Stimulated activated naive CD4-positive, alpha-beta T cell (primary cell): ENCODE results near the gene MINDY3.

Experiments
- DNase-seq, 6 experiments: peaks; one replicate each; lab custom pipeline; 2025; lab: John Stamatoyannopoulos, UW

The MINDY3 gene

DNA sequence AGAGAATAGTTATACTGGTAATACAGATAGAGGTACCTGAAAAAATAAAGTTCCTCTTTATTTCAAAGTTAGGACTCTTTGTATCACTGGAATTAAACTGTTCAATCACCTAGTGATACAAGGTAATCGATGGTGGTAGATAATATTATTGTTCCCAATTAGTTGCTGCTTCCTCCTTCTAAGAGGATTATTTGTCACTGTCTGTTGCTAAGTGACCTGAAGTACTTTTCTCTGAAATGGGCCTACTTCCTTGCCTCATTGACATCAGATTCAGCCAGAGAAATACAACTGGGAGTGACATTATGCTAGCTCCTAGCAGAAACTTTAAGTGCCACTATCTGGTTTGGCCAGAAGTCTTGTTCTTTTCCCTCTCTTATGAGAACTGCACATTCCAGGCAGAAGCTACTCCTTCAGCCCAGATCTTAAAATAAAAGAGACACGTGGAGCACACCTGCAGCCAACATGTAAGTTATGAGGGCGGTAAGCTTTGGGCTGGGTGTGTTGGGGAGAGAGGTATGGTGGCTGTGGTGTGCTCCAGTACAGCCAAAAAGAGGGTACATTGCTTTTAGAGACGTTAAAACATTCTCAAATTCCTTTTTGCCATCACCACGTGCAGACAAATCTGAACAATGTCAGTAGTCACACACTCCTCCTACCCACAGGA, 54.8 kb downstream of the MINDY3 start:
- no peak for DNase-seq

DNA sequence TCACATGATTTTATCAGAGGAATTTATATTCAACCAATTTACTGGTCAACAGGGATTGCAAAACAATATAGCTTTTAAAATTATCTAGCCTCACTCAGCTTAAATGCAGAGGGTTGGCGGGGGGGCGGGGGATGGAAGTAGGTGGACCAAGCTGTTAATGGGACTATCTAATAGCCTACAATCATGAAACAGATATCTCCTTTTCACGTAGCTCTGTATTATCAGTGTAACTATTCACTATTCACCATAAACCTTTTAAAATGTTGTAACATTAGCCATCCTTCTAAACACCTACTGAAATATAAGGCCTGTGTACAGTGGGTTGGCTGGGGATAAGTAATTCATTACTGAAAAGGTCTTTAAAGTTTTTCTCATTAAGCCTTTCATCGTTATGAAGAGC, 56.2 kb downstream of the MINDY3 start:
- DNase-seq = no peak

DNA sequence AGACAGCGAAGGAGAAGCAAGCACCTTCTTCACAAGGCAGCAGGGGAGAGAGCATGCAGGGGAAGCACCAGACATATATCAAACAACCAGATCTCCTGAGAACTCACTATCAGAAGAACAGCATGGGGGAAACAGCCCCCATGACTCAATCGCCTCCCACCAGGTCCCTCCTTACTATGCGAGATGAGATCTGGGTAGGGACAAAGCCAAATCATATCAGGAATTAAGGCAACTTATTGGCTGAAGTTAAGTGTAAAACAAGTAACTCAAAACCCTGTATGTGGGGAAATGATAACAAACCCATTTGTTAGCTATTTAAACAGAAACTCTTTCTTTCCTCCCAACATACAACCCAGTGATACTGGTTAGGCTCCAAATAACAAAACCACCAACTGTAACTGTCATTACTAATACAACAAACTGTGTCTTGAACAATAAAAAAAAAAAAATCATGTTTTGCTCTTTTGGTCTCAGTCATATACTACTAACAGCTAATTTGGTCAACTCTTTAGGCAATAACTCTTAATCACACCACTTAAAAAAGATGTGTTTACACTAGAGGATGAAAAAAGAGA, 57.8 kb downstream of the MINDY3 start:
- DNase-seq = no peak

DNA sequence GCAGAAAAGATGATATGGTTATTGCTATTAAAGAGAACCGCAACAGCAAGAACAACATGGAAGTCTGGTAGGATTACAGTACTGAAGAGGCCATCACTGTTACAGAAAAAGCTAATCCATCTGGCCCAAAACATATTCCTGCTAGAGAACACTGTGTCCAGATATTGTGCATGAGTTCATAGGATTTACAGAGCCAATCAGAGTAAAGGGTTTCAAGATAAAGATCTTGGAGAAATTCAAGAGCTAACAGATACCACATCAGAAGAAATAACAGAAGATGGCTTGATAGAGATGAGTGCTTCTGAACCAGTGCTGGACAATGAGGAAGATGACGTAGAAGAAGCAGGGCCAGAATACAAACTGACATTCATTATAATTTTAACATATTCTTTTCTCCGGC, 58.7 kb downstream of the MINDY3 start:
- DNase-seq = no peak

DNA sequence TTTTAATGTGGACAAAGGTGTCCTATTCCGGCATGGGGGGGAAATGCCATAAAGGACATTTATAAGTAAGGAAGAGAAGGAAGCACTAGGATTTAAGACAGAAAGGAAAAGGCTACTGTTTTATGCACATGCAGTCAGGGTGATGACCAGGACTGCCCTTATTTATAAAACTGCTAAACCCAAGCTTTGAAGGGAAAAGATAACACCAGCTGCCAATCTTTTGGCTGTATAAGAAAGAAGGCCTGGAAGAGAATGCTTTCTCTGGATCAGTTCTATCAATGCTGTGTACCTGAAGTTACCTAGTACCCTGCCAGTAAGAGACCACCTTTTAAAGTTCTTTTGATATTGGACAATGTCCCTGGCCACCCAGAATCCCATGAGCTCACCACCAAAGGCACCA, 59.2 kb downstream of the MINDY3 start:
- DNase-seq = no peak

DNA sequence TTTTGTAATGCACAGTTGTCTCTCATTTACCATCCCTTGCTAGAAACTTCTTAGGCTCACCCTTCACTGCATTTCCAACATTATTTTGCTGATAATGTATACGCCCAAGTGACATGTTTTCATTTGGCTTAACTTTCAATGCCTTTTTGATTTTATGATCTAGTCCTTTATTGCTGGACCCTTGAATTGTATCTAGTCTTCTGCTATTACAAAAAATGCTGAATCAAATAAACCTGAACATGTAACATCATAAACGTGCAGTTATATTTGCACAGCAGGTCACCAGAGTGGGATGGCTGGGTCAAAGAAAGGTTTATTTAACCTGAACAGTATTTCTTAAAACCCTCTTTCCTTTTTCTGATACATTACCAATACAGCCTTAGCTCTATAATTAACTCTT, 63.0 kb downstream of the MINDY3 start:
- no peak for DNase-seq

DNA sequence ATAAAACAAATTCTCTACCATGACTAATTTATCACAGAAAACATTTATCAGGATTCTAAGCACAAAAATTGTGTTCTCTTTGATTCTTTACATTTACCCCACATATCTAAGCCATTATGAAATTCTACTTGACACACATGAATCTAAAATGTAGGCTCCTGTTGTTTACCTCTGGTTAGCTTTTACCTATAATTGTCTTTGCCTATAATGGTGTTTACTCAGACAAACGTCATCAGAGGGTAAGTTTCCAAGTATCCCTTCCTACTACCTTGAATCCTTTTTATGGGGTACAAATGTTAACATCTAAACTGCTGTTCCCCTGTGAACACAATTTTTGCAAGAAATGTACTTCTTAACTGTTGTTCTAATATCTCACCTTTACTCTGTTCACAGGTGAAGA, 63.5 kb downstream of the MINDY3 start:
- no peak for DNase-seq

DNA sequence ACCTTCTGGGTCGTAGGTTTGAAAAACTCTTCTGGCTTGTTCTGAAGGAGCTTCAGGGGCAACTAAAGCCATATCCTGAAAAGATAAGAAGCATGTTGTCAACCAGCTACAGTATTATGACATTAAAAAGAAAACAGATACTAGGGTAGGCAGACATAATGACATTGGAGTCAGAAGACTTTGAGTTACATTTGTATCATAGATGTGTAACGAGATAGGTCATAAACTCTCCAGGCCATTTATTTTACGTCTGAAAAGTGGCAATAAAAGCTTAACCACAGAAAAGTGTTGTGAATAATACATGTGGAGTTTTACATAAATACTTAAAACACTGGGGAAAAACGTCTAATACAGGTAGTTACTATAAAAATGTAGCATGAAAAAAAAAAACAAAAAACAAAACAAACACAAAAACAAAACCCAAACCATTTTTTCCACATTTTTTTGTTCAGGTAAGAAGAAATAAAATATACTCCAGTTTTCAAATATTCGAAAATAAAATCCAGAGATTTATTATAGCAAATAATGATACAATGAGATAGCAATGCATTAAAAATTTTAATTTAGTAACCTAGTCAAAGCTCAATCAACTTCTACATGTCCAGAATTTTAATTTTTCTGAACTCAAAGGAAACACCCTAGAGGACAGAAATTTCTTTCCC, 64.1 kb downstream of the MINDY3 start:
- DNase-seq = no peak

DNA sequence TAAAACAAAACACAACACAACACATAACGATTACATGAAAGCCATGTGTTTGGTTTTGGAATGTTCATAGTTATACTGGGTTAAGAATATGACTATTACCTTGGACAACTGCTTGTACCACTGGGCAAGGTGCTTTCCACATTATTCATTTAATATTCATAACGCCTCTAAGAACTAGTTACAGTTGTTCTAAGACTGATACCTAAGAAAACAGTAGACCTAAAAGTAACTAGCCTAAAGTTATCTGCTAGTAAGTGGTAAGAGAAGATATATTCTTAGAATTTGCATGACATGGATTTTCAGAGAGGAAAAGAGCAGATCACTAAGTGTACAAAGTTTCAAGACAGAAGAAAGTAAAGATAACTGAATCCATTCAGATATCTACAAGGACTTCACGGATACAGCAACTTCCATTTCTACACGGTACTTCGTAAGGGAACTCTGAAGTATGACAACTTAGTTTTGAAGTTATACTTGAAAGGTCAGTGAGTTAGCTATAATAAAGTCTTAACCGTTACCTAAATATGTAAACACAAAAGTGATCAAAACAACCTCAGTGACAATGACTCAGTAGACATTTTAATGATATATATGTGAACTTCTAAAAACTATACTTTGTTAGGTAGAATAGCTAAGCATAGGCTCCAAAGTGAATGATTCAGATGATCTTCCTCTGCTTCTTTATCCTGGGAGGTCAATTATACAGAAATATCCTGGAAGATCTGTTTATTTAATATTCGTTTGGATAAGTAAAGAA, 65.1 kb downstream of the MINDY3 start:
- no peak for DNase-seq

DNA sequence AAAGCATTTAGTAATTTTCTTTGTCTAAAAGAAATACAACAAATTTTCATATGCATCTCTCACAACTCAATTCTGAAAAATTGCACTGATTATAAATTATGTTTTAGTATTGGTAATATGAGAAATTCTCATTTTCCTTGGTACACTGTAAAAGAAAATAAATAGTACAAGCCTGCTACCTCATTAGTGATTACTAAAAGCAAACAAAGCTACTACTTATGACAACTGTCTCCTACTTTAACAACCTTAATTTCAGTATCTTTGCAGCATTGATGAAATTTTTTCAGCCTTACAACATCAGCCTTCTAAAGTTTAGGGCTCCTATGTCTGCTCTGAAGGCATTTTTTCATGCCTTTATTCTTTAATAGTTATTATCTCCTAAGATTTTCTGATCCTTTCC, 65.7 kb downstream of the MINDY3 start:
- DNase-seq = no peak

DNA sequence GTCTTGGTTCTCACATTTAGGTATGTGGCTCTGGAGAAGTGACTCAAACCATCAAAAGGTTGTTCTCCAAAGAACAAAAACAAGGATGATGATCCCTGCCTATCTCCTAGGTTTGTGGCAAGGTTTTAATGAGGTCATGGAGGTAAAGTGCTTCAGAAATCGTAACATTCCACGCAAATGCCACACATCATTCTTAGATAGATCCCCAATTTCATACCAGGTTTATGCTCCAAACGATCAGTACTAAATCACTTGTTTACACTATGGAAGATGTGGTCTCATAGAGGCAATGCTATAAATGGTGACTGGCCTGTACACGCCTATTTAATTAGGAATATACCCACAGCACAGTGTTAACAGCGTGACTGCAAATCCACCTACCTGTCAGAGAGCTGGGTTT, 66.6 kb downstream of the MINDY3 start:
- no peak for DNase-seq

DNA sequence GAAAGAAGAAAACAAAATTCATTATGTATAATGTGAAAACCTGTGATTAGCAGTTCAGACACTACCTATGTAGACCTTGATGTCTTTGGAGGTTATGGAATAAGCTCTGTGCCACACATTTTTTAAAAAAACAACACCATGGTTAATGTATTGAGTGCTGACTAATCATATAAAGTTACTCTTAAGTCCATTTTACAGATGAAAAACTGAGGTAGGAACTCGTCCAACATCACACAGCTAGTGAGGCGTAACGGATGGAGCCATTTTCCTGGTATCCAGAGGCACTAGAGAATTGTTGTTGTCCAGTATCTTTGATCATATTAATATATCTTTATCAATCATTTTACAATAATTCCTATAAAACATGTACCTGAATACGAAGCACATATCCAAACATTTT, 67.5 kb downstream of the MINDY3 start:
- no peak for DNase-seq

DNA sequence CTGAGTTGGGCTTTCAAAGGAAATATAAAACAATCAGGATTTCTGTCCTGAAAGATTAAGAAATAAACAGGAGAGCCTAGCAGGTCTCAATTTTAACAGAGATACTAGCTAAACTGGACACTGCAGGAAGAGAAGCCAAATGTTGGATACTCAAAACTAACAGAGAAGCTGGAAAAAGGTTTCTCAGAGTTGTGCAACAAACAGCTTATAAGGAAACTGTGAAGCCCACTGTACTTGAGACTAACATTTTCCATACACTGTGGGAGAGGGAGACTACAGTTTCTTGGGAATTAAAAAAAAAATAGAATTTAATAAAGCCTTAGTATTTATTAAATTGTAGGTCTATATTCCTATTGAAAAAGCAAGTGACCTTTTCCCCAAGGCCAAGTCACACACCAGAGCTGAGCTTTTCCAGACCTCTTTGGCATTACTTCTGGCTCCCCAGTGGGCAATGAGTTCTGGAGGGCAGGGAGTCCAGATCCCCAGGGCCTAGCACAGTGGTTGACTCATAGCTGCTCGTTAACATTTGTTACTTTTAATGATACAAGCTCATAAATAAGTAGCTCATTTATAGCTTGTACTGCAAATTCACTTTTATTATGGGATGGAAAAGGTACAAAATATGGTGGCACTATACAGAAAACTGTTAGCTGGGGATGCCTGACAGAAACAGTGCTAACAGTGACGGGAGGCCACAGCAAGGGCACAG, 68.3 kb downstream of the MINDY3 start:
- DNase-seq = no peak

DNA sequence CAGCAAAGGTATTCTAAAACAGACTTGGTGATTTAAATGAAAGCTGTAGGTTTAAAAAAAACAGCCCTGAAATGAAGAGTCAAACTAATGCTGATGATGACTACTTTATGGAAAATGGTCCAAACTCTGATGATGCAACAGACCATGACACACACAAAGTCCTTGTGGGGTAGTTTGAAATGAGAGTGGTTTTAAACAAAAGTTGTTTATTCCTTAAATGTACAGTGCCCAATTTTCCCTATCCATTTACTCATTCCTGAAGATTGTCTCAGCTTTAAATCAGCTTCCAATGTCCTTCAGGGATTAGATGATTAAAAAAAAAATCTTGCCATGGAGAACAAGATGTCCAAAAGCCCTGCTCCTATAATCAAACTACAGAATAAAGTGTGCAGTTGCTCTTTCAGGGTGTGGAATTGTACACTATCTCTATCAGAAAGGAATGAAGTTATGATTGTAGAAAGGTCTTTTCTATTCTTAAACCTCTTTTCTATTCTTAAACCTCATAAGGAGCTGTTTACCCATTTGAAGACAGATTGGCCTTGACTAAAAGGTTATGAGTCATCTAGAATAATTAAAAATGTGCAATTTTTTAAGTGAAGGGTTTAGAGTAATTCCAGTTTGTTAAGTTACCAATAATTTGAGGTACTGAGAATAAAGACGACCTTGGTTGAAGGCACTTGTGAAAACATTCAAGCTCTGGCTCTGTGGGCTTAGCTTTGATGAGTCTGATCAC, 70.3 kb downstream of the MINDY3 start:
- DNase-seq = no peak

DNA sequence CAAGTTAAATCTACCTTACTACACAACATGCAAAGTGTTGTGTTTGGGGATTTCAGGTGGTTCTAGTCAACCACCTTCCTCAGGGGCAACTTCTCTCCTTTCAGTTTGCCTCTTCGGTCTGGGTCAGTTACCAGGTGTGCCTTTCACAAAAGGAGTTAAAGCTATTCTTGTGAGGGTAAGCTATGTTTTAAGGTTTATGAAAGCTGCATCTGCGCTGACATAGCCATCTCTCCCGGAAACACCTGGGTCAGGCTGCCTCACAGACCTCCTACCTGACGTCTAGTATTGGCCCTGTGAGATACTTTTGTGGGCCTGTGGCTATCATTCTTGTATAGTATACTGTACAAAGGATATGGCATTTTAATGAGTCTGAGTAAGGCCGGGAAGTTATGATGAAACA, 72.9 kb downstream of the MINDY3 start:
- DNase-seq = no peak

DNA sequence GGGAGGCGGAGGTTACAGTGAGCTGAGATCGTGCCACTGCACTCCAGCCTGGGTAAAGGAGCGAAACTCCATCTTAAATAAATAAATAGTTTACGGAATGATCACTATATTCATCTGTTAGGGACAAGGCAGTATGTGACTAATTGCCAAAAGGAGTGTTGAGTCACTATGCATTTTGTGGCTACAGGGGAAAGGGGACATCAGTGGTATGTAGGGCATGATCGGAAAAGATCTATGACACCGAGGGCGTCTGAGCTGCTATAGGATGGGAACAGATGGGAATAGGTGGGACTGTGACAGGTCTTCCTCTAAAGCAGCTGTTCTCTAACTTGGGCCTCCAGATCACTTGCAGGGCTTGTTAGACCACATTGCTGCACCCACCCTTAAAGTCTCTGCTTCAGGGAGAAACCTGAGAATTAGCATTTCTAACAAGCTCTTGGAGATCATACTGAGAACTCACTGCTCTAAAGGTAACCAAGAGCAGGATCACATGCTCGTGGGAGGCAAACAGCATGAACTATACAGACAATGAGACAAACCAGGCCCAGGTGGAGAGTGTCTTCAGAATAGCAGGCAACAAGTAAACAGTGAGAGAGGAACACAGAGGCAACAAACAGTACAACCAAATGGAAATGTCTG, 75.5 kb downstream of the MINDY3 start:
- DNase-seq = no peak

DNA sequence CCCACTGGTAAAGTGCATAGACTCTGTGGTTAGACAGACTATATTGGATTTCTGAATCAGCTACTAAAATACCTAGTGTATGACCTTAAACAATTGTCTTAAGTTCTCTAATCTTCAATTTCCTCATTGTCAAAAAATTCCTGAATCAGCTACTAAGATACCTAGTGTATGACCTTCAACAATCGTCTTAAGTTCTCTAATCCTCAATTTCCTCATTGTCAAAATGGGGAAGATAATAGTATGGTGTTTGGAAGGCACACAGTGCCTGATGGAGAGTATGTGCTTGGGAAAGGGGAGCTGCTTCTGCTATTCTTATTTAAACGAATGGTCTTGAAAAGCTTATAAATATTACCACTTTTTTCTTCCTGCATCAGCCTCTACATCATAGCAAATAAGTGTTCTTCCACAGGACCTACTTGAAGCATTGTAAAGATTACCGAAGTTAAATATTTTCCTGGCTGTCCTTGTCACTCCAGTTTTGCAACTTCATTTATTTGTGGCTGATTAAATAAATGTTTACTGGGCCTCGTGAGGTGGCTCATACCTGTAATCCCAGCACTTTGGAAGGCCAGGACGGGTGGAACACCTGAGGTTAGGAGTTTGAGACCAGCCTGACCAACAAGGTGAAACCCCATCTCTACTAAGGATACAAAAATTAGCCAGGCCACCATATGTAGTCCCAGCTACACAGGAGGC, 76.2 kb downstream of the MINDY3 start:
- DNase-seq = no peak

DNA sequence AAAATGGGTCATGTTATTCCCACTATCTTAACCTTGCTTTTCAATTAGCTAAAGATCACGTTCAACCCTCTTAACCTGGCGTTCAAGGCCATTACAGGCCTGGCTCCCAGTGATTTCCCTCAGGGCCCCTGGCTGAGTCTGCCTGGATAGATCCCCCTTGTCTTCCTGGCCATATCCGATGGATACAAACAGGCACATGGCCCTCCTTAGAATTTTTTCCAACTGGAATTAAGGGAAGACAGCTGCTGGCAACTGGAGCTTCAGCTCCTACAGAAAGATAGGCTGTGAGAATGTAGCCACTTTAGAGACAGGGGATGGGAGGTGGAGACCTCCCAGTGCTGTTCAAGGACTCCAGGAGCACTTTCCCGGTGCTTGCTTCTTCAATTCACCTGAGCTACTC, 77.5 kb downstream of the MINDY3 start:
- no peak for DNase-seq

DNA sequence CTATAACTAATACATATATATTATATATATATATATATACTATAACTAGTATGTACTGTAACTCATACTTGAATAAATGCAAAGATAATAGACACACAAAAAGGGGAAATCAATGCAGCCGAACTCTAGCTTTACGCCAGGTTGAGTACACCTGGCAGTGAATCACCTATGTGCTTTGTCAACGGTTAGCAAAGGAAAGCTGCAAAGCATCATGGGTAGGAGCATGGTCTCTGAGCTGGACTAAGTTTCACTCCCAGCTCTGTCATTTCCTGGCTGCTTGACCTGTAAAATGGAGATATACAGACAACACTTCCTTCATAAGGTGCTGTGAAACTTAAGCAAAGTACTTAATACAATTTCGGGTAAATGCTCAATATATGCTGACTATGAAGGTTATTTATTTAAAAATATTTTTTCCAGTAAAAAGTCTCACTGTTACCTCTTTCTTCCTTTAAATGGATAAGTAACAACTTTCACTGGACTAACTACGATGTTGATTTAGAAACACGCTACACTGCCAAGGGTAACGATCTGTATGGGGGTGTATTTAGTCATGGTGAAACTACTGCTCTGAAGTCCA, 78.8 kb downstream of the MINDY3 start:
- no peak for DNase-seq
